Stimulated activated CD4-positive, alpha-beta T cell treated with anti-CD3 and anti-CD28 coated beads, Interleukin-12 subunit alpha, Interleukin-12 subunit beta, amount 100 ng/mL, for 24 hours (primary cell): Measurements from ENCODE around the gene DCTN1.
A peak's percentile ranks its signal among the peaks of the same experiment; 100 is the strongest.
"Not testable (repeated sequence)": the region's sequence is repeated elsewhere in the genome, so short reads cannot be mapped to it uniquely, and the experiment has no call there.

Source experiments
- DNase-seq, 2 experiments: peaks; one replicate each; pipeline ENCODE4 v3.0.0-alpha.2; 2020; ENCODE audit warnings: low read depth in 2 of 2

Gene DCTN1

DNA sequence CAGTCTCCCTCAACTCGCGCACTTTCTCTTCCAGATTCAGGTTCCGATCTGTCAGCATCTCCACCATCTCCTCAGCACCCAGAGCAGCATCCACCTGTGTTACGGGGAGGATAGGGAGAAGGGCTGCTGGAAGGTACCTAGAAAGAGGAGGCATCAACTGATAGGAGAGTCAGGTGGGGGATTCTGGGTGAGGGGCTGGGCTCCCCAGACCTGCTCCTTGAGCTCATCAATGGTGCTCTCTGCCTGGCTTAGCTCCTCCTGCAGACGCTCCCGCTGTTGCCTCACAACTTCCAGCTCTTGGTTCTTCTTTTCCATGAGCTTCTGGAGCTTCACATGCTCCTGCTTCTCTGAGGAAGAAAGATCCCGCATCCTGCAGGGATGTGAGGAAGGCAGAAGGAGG lies 10.1 kb downstream of the DCTN1 start:
- no peak for DNase-seq

DNA sequence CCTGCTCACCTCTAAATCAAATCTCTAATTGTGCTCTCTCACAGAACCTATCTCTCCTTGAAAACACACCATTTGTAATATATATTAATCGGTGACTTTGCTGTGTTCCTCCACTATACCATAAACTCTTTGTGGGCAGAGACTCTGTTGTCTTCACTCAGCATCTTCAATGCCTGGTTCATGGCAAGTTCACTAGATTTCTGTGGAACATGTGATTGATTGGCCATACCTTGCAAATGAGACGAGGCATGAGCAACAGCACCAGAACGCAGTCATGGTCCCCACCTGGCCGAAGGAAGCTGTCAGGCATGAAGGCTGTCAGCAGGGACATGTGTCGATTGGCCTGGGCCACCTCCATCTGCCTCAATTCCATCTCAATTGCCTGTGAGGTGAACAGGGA lies 11.6 kb downstream of the DCTN1 start:
- DNase-seq, result no peak

DNA sequence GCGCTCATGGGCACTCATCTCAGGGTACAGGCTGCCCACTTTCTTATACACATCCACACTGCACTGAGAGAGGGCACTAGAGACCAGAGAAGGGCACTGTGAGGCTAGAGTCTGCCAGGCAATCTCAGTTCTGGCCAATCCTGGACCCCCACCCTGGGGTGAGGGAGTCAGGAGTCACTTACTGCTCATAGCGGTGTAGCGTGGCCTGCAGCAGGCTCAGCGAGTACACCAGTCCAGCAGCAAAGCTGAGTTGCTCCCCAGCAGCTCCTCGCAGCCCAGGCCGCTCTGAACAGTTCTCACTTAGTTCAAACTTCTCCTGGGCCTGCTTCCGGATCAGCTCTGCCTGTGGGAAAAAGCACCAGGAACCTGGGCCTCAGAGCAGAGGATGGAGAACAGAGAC lies 12.3 kb downstream of the DCTN1 start:
- DNase-seq, result no peak

DNA sequence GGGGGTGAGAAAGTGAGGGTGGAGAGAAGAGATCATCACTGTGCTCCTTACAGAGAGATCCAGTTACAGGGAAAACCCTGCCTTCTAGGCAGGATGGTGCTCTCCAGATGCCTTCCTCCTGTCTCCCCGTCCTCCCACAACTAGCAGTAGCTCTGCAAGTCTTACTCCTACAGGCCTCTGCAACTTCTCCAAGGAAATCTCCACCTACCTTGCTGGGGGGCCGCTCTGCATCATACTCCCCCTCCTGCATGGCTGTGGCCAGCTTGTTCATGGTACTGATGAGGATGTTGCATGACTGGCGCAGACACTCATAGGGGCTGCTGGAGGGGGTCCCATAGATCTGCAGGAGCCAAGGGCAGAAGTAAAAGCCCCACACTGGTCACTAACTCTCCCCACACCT lies 14.1 kb downstream of the DCTN1 start:
- no peak for DNase-seq

DNA sequence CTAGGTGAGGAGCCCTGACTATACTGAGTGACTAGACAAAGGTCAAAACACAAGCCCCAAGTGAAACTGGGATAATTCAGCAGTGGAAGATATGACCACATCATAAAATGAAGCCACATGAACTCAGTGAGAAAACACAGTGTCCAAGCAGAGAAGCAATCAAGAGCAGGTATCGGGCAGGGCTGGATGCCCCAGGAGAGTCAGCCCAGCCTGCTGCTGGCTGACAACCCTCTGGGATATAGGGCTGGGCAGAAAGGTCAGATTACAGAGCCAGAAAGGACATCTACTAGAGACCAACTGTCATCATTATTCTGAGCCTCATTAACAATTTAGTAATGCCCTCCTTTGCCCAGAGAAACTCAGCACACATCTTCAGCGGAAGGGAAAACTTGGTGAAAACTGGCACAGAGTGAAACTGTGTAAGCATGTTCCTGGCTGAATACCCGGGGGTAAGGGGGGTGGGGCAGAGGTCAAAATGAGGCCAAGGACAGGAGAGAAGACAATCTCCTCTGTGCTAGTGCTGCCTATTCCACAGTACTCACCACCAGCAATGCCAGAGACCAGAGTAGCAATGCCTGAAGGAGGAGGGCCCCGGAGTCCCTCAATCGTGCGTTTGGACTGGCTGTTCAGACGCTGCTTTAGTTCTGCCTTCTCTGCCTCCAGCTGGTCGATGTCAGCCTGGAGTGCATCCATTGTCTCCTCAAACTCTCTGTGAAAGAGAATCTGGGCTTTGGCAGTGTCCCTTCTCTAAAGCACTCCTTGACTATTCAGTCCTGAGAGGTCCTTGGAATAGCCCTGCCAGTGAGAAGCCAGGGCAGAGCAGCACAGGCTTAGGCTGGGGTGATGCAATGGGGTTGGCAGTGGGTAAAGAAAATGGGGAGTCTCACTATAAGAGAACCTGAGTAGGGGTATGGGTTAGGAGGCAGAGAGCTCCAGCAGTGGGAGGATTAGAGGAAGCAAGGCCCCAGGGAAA lies 15.3 kb downstream of the DCTN1 start:
- DNase-seq, result no peak

DNA sequence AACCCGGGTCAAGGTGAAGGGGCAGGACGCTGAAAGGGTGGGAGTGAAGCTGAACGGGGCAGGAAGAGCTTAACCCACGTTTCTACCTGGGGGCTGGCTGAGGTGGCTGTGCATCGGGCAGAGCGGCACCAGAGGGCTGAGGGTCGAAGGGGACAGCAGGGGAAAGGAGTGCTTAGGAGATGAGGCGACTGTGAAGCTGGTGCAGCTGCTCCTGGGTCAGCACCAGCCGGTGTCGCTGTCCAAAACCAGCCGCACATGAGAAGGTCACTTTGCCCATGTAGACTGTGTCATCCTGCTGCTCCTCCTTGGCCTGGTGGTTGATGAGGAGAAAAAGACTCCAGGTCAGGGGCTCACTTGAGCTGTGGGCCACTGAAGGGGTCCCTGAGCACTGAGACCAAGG lies 18.8 kb downstream of the DCTN1 start:
- DNase-seq, result no peak

DNA sequence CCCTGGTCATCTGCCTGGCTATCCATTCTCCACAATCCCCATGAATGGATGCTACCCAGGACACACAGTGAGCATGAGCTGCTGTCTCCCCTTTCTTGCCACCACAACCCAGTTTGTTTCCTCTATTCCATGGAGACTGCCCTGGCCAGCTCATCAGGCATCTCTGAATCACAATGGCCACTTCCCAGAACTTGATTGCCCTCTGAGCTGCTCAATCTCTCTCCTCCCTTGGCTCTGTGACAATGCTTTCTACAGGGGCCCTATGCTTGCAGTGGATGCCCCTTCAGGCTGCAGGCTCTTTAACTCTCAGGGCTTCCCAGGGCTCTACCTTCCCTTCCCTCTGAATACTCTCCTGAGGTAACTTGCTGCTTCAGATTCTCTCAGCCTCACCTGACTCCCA lies 22.5 kb downstream of the DCTN1 start:
- DNase-seq, result no peak

DNA sequence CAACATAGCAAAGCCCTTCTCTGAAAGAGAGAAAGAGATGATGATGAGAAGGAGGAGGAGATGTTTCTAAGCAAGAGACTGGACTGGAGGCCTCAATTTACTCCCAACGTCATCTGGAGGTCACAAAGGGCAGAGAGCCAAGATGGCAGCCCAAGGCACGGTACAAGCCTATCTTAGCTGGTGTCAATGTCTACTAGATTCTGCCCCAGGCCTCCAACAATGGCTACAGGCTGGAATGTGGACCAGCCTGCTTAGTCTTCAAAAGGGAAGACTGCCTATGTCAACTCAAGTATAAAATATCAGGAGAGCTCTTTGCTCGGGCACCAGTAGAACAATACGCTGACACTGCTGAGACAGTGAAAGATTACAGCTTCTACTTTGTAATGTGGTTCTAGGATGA lies 30.2 kb downstream of the DCTN1 start:
- DNase-seq, result no peak

DNA sequence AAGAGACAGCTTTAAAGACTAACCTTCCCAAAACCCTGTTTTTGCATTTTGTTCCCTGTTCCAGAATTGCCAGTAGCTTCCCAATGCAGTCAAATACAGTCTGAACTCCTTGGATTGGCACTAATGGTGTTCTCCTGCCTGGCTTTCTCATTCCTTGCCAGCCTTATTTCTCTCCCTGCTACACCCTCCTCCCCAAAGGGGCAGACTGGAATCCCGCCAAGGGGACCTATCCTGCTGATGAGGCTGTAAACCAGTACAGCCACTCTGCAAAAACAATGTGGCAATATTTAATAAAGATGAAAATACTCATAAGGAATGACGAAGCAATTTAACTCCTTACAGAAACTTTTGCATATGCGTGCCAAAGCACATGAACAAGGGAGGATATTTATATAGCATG lies 32.4 kb downstream of the DCTN1 start:
- no peak for DNase-seq

DNA sequence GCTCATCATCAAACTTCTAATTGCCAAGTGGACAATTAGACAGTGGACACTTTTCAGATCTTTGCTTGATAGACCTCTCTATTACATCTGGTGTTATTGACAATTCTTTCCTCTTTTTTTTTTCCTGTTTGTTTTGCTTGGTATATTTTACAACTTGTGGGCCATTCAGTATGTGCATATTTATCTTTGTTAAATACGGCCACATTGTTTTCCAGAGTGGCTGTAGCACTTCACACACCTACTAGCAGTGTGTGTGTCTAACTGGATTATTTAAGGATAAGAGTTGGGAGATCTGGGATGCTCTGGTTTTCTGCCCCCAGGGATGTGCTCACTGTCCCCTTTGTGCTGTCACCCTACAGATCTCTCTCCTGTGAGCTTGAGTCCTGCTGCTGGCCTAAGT lies 32.8 kb downstream of the DCTN1 start:
- no peak for DNase-seq

DNA sequence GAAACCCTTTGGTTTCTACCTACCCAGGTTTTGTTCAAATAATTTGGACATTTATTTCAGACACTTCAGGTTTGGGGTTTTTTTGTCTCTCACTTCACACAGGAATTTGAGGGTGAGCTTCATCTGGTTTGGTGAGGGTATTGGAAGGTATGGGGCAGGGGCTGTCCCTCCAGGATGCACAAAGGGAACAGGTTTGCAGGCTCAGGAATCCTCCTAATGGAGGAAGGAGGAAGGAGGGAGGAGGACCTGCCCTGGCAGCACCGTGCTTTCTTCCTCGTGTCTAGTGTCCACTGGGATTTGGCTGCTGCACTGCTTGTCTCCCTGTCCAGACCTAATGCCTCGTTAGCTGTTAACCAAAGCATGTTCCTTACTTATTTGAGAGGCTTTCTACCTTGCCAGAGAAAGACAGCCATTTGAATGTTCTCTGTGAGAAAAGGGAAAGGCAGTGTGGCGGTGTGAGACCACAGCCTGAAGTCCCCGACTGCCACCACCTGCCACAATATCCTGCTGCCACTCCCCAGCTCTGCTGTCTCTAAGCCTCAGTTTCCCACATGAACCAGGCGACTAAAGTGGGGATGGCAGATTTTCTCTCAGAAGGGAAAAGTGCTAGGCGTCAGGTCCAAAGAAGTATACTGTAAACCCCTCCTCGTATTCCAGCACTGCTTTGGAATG lies 34.7 kb downstream of the DCTN1 start:
- DNase-seq, result no peak

DNA sequence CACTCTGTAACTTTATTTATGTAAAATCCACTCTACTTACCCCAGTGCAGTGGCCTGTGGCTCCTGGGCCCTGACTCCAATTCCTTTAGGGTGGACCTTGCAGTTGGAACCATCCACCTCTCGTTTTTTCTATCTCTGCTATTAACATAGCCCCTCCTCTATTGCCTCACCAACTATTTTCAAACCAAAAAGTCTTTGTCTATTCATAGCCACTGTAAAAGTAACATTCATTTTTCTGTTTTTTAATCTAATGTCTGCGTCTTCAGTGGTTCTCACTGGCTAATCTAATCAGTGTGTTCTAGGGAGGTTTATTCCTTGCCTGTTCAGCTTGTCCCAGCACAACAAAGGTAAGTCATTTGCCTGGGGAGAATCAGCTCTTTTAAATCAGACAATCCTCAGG lies 36.8 kb downstream of the DCTN1 start, which contains the start of gene SLC4A5:
SLC4A5 (minus strand) TSS at position 101 of the 400 bp plus-strand sequence. CDS start 28,393 bp downstream, outside the sequence.
- no peak for DNase-seq

DNA sequence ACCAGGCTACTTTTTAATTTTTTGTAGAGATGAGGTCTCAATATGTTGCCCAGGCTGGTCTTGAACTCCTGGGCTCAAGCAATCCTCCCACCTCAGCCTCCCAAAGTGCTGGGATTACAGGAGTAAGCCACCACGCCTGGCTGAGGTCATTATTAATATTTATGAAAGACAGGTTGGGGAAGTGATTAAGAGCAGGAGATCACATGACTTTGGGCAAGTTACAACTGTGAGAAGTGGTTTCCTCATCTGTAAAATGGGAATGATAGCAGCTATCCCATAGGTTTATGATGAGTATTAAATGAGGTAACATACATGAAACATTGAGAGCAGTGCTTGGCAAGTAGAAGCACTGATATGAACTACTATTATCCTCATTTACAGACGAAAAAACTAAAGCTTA lies 43.9 kb downstream of the DCTN1 start:
- DNase-seq, result not testable (repeated sequence)

DNA sequence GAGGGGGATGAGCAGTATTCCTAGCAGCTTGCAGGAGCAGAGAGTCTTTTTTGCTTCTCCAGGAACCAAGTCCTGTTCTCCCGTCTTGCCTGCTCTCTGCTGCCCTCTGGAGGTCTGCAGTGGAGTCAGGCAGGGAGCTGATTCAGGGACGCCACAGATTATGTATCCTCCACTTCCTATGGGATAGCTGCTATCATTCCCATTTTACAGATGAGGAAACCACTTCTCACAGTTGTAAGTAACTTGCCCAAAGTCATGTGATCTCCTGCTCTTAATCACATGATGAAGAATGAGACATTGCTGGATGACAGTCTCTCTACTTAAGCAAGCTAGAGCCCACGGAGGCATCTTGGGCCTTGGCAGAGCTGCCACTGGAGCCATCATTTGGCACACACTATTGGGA lies 45.2 kb downstream of the DCTN1 start:
- DNase-seq, result peak; percentile 41 to 73

DNA sequence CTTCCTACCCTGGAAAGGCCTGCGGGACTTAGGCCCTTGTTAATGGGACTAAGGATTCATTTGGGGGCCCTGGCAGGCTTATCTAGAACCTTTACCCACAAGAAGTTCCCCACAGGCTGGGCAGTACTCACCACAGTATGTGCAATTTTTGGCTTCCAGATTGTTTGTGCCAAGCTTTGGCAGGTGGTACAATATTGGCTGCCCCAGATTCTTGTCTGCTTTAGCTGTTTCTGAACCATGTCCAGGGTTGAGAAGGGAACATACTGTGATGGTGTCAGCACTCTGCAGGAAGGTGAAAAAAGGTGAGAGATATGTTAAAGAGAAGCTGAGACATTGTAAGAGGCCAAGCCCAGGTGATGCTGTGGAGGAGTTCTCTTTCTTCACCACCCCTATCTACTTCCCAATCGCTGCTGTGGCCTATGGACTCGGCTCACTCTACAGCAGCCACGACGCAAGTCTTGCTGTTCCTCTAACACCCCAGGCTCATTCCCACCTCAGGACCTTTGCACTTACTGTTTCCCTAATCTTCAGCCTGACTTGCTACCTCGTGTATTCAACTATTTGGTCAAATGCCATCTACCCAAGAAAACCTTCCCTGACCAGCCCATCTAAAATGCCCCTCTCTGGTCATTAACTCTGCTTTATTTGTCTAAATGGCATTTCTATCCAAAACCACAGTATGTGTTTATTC lies 46.1 kb downstream of the DCTN1 start:
- DNase-seq, result no peak

DNA sequence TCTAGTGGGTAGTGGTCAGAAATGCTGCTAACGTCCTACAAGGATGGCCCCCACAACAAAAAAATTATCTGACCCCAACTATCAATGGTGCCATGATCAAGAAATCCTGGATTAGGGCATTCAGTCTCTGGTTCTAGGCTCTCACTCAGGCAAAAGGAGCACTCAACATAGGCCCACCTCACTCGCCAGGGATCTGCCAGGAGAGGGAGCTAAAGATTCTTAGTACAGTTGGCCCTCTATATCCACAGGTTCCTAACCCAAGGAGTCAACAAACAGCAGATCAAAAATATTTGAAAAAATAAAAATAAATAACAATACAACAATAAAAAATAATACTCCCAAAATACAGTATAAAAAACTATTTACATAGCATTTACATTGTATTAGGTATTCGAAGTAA lies 46.9 kb downstream of the DCTN1 start:
- DNase-seq, result no peak

DNA sequence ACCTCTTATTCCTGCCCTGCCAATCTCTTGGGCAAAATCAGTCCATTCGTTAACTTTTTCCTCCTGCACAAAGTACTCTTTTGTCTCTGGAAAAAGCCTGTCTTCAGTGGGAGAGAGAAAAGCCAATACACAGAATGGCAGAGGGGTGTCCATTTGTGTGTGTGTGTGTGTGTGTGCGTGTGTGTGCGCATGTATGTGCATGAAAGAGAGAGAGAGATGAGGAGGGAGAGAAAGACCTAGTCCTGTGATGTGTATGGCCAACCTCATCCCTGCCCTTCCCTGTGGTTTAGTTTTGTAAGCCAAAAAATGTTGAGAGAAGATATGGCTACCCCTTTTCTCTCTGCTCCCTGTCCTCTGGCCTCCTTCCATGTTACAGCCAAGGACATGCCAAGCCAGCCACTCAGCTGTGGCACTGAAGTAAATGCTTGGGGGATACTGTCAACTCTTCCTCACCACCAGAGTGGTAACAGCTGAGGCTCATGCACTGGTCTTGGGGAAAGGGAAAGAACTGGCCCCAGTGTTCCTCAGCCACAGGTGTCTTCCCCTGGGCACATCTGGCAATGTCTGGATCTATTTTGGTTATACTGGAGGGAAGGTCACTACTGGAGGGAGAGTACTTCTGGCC lies 47.4 kb downstream of the DCTN1 start:
- no peak for DNase-seq

DNA sequence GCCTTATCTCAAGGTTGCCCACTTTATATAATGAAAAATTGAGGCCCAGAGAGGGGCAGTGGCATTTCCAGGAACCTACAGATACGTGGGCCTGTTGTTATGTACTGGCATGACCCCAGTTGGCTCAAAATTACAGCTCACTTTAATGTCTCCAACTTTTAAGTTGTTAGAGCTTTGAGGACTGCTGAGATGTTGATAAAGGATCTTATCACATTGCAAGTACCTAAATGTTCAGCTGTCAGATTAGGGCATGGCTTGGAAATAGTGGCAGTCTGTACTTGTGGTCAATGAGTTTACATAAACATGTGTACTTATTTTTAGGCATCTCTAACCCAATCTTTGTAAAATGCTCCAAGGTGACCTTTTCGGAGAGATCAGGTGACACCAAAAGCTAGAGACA lies 51.5 kb downstream of the DCTN1 start:
- no peak for DNase-seq

DNA sequence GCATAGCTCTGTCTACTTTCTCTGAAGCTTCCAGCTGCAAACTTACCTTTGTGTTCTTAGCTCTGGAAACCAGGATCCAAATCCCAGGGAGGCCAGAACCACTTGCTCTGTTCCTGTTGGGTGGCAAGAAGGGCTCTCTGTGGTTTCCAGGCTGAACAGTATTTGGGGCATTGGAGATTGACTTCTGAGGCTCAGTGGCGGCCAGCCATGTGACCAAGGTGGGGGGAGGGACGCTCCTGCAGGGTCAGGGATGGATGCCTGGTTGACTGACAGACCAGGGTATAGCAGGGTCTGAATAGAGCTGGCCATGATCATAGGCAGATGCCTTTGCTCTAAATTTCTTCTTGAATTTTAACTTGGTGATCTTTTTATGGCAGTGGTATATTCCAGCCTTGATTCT lies 52.0 kb downstream of the DCTN1 start:
- DNase-seq, result no peak

DNA sequence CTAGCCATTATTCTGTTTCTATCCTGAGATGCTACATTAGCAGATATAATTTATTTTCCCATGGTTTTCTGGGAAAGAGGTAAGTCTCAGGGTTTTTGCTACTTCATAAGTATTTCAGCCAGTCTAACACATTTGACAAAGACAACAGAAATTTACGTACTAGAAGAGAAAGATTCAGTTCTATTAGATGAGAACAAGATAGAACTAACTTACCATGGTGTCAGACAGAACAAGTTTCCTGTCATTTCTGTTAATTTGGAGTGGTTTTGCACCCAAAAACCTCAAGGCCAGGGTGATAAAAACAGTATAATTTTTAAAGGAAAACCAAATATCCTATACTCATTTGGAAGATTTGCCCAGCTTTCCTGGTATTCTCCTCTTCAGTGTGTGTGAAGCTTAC lies 52.5 kb downstream of the DCTN1 start:
- DNase-seq, result no peak

DNA sequence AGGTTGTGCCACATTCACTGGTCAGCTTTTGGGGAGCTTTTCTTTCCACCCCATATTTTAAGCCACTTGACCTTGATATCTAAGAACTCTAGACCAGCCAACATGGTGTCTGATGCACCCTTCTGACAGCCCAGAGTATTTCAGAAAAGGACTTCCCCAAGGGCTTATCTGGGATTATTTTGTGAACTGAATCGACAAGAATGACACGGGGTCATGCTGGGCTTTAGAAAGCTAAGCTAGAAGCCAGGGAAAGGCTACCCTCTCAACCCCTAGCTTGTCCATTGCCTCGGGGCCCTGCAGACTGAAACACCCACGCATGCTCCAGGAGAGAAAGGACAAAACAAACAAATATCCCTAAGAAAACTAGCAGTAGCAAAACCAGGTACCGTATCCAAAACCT lies 52.9 kb downstream of the DCTN1 start:
- no peak for DNase-seq

DNA sequence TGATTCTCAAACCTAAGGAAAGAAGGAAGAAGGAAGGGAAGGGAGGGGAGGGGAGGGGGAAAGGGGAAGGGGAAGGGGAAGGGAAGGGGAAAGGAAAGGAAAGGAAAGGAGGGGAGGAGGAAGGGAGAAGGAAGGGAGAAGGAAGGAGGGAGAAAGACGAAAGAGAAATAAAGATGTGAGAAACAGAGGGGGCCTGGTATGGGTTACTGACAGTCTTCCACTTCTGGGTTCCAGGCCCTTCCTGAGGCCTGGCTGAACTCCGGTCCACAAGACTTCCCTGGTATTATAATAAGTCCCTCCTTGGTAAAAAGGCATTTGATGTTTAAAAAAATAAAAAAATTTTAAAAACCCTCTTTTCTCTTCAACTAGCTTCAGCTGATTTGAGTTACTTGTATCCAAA lies 54.3 kb downstream of the DCTN1 start:
- DNase-seq, result no peak
